HG03575 (cell line): Measurements from ENCODE around the gene GNPTG.

ENCODE experiments used
- ATAC-seq: cut with Tn5 transposase; IDR thresholded peaks from one replicate; pipeline ENCODE4 v1.9.1; 2021; ENCODE audit not compliant: unreplicated experiment, insufficient number of reproducible peaks, low FRiP score; ENCODE audit errors: extremely low read depth

Gene GNPTG

GRCh38 chr16:1379304-1380076 is 27.8 kb downstream of the GNPTG start:
- ATAC-seq: no peak

- ATAC-seq: no peak
These were observed 28.5 kb downstream of the GNPTG start for GRCh38 chr16:1380195-1380594.

- no peak for ATAC-seq
These were observed 30.1 kb downstream of the GNPTG start for GRCh38 chr16:1381612-1382406.

GRCh38 chr16:1383556-1383955 is 31.8 kb downstream of the GNPTG start:
- ATAC-seq: no peak

GRCh38 chr16:1385232-1385631 is 33.5 kb downstream of the GNPTG start:
- ATAC-seq: no peak

GRCh38 chr16:1387331-1387730 is 35.6 kb downstream of the GNPTG start:
- no peak for ATAC-seq

- no peak for ATAC-seq
These were observed 38.0 kb downstream of the GNPTG start for GRCh38 chr16:1389762-1390161.

GRCh38 chr16:1390239-1390779 is 38.6 kb downstream of the GNPTG start:
- no peak for ATAC-seq

GRCh38 chr16:1392826-1393225 is 41.1 kb downstream of the GNPTG start:
- no peak for ATAC-seq

- ATAC-seq: no peak
These were observed 42.0 kb downstream of the GNPTG start for GRCh38 chr16:1393613-1394176.

- ATAC-seq: no peak
These were observed 42.7 kb downstream of the GNPTG start for GRCh38 chr16:1394367-1394951.

GRCh38 chr16:1395444-1396031 is 43.8 kb downstream of the GNPTG start:
- no peak for ATAC-seq

- no peak for ATAC-seq
These were observed 46.0 kb downstream of the GNPTG start for GRCh38 chr16:1397779-1398178.

GRCh38 chr16:1398351-1398750 is 46.6 kb downstream of the GNPTG start:
- ATAC-seq: no peak

- no peak for ATAC-seq
These were observed 47.3 kb downstream of the GNPTG start for GRCh38 chr16:1398826-1399581.

- no peak for ATAC-seq
These were observed 49.5 kb downstream of the GNPTG start for GRCh38 chr16:1401061-1401757.

- no peak for ATAC-seq
These were observed 50.0 kb downstream of the GNPTG start for GRCh38 chr16:1401758-1402154.

- ATAC-seq: no peak
These were observed 51.3 kb downstream of the GNPTG start for GRCh38 chr16:1403036-1403435.
